HFFc6 (cell line): ENCODE measurements around the gene SETX. TPM values are rescaled to one million over a fixed set of nuclear protein-coding genes. Genes with fewer than 3 reads are reported as not detected.

ENCODE experiments used
- DNase-seq: peaks from one replicate; pipeline ENCODE4 v3.0.0-alpha.2; 2018
- H3K27ac Mint-ChIP-seq: 2 replicates; pipeline ENCODE4 v1.8.0; 2020; ENCODE audit warnings: mild to moderate bottlenecking, mixed read lengths
- H3K27me3 Mint-ChIP-seq: 2 replicates; pipeline ENCODE4 v1.8.0; 2021; ENCODE audit warnings: mild to moderate bottlenecking, moderate library complexity, mixed read lengths; ENCODE audit not compliant: insufficient read depth
- H3K36me3 Mint-ChIP-seq: 2 replicates; pipeline ENCODE4 v1.8.0; 2021; ENCODE audit warnings: low read depth, mixed read lengths
- H3K4me1 Mint-ChIP-seq: 2 replicates; pipeline ENCODE4 v1.8.0; 2020; ENCODE audit warnings: low read depth, mixed read lengths
- H3K4me3 Mint-ChIP-seq: 2 replicates; pipeline ENCODE4 v1.8.0; 2020; ENCODE audit warnings: mild to moderate bottlenecking, moderate library complexity, mixed read lengths
- H3K9me3 Mint-ChIP-seq: 2 replicates; pipeline ENCODE4 v1.8.0; 2020; ENCODE audit warnings: mild to moderate bottlenecking, mixed read lengths
- total RNA-seq, 6 experiments: library from RNA; stranded (reverse); fragmentation: NEBNext Ultra II Directional; extraction: Animal tissue kit (Norgen Biotek cat#: 25700); gene quantifications; 2 replicates in 1 of 6; 3 replicates in 5 of 6; pipeline ENCODE4 v1.2.3, GENCODE V29; 2021
- TF ChIP-seq, protein P1 (sequence below): fragments of 200-600 bp; sonication (generic); IDR thresholded peaks from 2 replicates; pipeline ENCODE4 v1.5.0; 2021; ENCODE audit warnings: antibody characterized with exemption, mild to moderate bottlenecking

SETX gene
- total RNA-seq, 6 experiments from 2014 or later = 14.9 to 18.7 (median 17.7) TPM

DNA sequence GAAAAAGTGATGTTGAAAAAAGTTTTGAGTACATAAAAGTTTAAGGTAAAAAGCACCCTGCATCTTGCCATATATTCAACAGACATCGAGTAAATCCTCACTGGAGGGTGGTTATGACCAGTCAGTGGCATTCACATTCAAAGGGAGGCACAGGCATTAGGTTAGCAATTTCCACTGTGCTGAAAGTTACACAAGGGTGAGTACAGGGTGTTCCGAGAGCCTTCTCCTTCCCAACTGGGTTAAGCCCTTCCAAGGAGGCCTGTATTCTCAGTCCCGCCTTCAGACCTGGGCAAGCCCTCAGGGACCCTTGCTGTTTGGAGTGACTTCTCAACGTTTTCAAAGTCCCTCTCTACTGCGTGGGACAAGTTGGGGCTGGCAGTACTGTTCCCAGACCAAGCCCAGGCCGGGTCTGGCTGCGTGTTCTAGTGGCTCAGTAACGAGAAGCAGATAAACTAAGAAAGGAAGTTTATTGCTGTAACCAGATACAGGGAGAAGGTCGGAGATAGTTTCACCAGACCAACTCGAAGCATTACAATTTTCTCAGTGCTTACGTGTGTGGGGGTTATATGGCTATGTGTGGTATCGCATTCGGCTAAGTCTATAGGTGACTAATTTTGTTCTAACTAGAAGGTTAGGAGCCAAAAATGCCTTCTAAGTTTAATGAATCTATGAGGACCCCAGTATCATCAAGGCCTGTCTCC is 13.0 kb upstream of the SETX start:
- H3K27me3 Mint-ChIP-seq = peaks cover 5% of the 10 kb centered on the region
- DNase-seq = no peak
- no peak overlapping the region for H3K4me3 Mint-ChIP-seq
- H3K27ac Mint-ChIP-seq = no peak overlapping the region
- H3K36me3 Mint-ChIP-seq = no peaks in the 10 kb centered on the region
- peaks cover 5% of the 10 kb centered on the region for H3K4me1 Mint-ChIP-seq
- TF ChIP-seq, protein P1, sequence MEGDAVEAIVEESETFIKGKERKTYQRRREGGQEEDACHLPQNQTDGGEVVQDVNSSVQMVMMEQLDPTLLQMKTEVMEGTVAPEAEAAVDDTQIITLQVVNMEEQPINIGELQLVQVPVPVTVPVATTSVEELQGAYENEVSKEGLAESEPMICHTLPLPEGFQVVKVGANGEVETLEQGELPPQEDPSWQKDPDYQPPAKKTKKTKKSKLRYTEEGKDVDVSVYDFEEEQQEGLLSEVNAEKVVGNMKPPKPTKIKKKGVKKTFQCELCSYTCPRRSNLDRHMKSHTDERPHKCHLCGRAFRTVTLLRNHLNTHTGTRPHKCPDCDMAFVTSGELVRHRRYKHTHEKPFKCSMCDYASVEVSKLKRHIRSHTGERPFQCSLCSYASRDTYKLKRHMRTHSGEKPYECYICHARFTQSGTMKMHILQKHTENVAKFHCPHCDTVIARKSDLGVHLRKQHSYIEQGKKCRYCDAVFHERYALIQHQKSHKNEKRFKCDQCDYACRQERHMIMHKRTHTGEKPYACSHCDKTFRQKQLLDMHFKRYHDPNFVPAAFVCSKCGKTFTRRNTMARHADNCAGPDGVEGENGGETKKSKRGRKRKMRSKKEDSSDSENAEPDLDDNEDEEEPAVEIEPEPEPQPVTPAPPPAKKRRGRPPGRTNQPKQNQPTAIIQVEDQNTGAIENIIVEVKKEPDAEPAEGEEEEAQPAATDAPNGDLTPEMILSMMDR = no peak
- no peaks in the 10 kb centered on the region for H3K9me3 Mint-ChIP-seq

DNA sequence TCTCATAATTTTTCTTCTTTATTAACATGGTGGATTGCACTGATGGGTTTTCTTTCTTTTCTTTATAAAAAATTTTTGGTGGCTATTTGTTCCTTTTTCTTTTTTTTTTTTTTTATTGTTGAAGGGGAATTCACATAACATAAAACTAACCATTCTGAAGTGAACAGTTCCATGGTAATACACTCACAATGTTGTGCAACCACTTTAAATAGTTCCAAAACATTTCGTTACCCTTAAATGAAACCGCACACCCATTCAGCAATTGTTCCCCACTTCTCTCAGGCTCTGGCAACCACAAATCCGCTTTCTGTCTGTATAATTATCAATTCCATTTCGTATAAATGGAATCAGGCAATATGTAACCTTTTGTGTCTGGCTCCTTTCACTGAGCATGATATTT is 11.7 kb upstream of the SETX start:
- no peaks in the 10 kb centered on the region for H3K4me1 Mint-ChIP-seq
- H3K4me3 Mint-ChIP-seq = no peak overlapping the region
- H3K27me3 Mint-ChIP-seq = peaks cover 5% of the 10 kb centered on the region
- DNase-seq = no peak
- TF ChIP-seq, protein P1 = no peak
- H3K36me3 Mint-ChIP-seq = no peaks in the 10 kb centered on the region
- H3K9me3 Mint-ChIP-seq = no peaks in the 10 kb centered on the region
- no peak overlapping the region for H3K27ac Mint-ChIP-seq

DNA sequence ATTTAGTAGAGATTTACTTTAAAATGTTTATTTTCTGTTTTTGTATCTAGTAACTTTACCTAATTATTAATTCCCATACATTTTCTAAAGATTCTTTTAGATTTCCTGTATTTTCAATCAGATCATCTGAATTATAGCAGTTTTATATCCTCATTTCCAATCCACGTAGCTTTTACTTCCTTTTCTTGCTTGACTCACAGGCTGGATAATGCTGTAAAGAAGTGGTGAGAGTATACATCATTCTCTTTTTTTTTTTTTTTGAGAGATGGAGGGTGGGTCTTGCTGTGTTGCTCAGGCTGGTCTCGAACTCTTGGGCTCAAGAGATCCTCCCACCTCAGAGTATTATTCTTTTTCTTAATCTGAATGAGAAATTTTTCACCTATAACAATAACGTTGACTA is 11.2 kb upstream of the SETX start:
- no peak overlapping the region for H3K27ac Mint-ChIP-seq
- no peaks in the 10 kb centered on the region for H3K9me3 Mint-ChIP-seq
- DNase-seq = no peak
- H3K36me3 Mint-ChIP-seq = no peaks in the 10 kb centered on the region
- H3K4me3 Mint-ChIP-seq = no peak overlapping the region
- peaks cover 5% of the 10 kb centered on the region for H3K27me3 Mint-ChIP-seq
- no peaks in the 10 kb centered on the region for H3K4me1 Mint-ChIP-seq
- TF ChIP-seq, protein P1 = no peak

DNA sequence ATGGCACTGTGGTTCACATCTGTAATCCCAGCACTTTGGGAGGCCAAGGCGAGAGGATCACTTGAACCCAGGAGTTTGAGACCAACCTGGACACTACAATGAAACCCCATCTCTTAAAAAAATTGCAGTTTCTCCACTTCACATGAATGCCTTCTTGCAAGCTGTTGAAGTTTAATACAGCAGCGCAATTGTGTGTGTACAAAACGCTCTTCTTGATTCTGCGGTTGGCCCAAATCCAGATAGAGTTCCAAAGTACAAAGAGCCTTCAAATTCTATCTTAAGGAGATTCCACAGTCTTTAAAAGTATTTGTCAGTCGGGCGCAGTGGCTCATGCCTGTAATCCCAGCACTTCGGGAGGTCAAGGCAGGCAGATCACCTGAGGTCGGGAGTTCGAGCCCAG is 9.3 kb upstream of the SETX start:
- TF ChIP-seq, protein P1 = no peak
- DNase-seq = no peak
- Mint-ChIP-seq H3K27me3 (peaks cover 3% of the 10 kb centered on the region; the same call in 1 of the 2 replicates), H3K27ac (no peak overlapping the region), H3K9me3 (no peaks in the 10 kb centered on the region), H3K4me1 (no peaks in the 10 kb centered on the region), H3K36me3 (no peaks in the 10 kb centered on the region), H3K4me3 (no peak overlapping the region)

DNA sequence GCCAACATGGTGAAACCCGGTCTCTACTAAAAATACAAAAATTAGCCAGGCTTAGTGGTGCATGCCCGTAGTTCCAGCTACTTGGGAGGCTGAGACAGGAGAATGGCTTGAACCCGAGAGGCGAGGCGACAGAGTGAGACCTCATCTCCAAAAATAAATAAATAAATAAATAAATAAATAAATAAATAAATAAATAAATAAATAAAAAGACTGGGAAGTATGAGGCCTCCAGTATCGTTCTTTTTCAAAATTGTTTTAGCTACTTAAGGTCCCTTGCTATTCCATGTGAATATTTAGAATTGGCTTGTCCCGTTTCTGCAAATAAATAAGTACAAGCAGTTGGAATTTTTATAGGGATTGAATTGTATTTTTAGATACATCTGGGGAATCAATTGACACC is 3.0 kb upstream of the SETX start:
- TF ChIP-seq, protein P1 = no peak
- H3K4me3 Mint-ChIP-seq = no peak overlapping the region
- peaks cover 12% of the 10 kb centered on the region for H3K4me1 Mint-ChIP-seq
- no peak overlapping the region for H3K27ac Mint-ChIP-seq
- H3K36me3 Mint-ChIP-seq = peaks cover 18% of the 10 kb centered on the region
- no peaks in the 10 kb centered on the region for H3K27me3 Mint-ChIP-seq
- DNase-seq = no peak
- no peaks in the 10 kb centered on the region for H3K9me3 Mint-ChIP-seq
